Measurements from ENCODE around the gene LMF2.
A peak's percentile ranks its signal among the peaks of the same experiment; 100 is the strongest.

The LMF2 gene

DNA sequence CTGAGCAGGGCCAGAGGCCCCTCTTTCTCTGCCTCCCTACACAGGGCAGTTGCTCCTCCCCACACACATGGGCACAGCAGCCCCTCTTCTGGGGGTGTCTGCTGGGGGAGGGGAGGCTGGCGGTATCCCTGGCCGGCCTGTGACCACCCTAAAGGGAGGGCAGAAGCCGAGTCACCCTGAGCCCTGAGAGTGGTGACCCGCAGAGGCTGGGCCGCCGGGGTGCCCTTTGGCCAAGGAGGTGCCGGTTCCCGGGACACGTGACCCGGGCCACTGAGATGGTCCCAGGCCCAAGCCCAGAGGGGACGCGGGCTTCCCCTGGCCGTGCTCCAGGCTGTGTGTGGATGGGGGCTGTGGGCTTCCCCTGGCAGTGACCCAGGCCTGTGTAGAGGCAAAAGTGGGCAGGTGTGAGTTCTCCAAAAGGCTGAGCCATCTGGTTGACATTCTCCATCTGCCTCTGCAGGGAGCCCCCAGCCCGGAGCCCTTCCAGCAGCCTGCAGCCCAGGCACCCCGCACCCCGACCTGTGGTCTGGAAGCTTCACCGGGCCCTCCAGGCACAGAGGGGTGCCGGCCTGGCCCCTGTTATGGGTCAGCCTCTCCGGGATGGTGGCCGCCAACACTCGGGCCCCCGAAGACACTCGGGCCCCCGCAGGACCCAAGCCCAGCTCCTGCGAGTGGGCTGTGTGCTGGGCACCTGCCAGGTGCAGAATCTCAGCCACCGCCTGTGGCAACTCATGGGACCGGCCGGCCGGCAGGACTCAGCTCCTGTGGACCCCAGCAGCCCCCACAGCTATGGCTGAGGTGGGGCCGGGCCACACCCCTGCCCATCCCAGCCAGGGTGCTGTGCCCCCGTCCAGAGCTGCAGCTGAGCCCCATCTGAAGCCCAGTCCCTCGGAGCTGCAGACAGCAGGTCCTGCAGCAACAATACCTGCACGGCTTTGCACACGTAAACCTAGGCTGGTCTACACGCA lies 25.1 kb downstream of the LMF2 start:
- no peaks in the 10 kb centered on the region for H3K9me3 ChIP-seq (ENCODE audit: severe bottlenecking)
- H3K27ac ChIP-seq (ENCODE audit: poor library complexity, severe bottlenecking): no peak overlapping the region
- peaks cover 3% of the 10 kb centered on the region for H3K4me1 ChIP-seq (ENCODE audit: insufficient read depth, poor library complexity, severe bottlenecking)
- H3K4me3 ChIP-seq (ENCODE audit: severe bottlenecking): peak overlapping the region; percentile 75
- TF ChIP-seq, protein P1, sequence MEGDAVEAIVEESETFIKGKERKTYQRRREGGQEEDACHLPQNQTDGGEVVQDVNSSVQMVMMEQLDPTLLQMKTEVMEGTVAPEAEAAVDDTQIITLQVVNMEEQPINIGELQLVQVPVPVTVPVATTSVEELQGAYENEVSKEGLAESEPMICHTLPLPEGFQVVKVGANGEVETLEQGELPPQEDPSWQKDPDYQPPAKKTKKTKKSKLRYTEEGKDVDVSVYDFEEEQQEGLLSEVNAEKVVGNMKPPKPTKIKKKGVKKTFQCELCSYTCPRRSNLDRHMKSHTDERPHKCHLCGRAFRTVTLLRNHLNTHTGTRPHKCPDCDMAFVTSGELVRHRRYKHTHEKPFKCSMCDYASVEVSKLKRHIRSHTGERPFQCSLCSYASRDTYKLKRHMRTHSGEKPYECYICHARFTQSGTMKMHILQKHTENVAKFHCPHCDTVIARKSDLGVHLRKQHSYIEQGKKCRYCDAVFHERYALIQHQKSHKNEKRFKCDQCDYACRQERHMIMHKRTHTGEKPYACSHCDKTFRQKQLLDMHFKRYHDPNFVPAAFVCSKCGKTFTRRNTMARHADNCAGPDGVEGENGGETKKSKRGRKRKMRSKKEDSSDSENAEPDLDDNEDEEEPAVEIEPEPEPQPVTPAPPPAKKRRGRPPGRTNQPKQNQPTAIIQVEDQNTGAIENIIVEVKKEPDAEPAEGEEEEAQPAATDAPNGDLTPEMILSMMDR (IDR thresholded peaks at IDR 0.05; ENCODE audit: poor library complexity, severe bottlenecking): no peak
- DNase-seq (ENCODE audit: low spot score) (no peak), ATAC-seq (ENCODE audit: low read depth) (0 out of 3 replicates have a peak, but pooled peaks have one; percentile 2)
- peaks cover 6% of the 10 kb centered on the region for H3K27me3 ChIP-seq (ENCODE audit: insufficient read depth, poor library complexity, severe bottlenecking)
- no peaks in the 10 kb centered on the region for H3K36me3 ChIP-seq (ENCODE audit: low read depth)

DNA sequence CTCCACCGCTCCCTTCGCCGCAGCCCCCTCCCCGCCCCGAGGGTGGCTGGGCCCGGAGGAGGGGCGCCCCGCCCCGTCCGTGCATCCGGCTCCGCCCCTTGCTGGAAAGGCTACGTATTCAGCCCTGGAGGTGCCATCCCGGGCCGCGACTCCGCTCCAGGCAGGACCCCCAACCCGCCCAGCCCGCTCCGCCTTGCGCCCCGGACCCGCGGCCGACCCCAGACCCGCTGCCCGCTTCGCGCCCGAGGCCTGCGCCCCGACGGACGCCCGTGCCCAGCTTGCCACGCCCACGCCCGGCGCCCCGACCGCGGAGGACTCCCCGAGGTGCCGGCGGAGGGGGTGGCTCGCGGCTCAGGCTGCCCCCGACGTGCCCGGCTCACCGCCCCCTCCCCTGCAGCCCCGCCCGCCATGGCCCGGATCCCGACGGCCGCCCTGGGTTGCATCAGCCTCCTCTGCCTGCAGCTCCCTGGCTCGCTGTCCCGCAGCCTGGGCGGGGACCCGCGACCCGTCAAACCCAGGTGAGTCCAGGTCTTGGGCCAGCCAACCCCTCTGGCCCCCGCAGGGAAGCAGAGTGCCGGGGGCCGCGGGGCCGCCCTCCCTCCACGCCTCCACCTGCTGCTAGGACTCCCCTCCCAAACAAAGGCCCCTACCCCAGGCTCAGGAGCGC lies 25.9 kb downstream of the LMF2 start, which contains the start of gene ADM2:
Gene ADM2, plus strand, starts transcription at position 104 of the 667 bp plus-strand sequence. Its CDS starts 305 bp downstream, at position 409.
- no peak within 1 kb of the TSS for H3K27ac ChIP-seq (ENCODE audit: poor library complexity, severe bottlenecking)
- no peak for DNase-seq (ENCODE audit: low spot score)
- peaks cover 6% of the 10 kb centered on the region for H3K27me3 ChIP-seq (ENCODE audit: insufficient read depth, poor library complexity, severe bottlenecking)
- ATAC-seq (ENCODE audit: low read depth): peak; percentile 36; the same call in 2 of the 3 replicates
- H3K4me3 ChIP-seq (ENCODE audit: severe bottlenecking): peak within 1 kb of the TSS; percentile 75
- peaks cover 9% of the 10 kb centered on the region for H3K4me1 ChIP-seq (ENCODE audit: insufficient read depth, poor library complexity, severe bottlenecking)
- H3K9me3 ChIP-seq (ENCODE audit: severe bottlenecking): no peaks in the 10 kb centered on the region
- TF ChIP-seq, protein P1 (IDR thresholded peaks at IDR 0.05; ENCODE audit: poor library complexity, severe bottlenecking): no peak
- no peaks in the 10 kb centered on the region for H3K36me3 ChIP-seq (ENCODE audit: low read depth)

DNA sequence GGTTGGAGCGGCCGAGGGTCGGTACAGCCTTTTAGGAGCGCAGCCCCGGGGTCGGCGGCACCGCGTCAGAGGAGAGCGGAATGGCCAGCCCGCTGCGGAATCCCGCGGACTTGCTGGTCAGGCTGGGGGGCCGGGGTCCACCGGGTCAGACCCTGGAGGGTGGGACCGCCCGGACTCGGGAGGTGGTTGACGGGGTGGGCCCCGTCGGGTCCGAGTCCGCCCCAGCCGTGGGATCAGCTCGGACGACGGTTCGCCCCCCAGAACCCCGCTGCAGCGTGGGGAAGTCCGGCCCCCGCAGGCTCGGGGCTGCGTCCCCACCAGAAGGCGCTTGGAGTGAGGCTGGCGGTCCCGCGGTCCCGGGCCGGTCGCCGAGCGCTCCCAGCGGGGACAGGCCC lies 26.5 kb downstream of the LMF2 start:
- ATAC-seq (ENCODE audit: low read depth): no peak
- TF ChIP-seq, protein P1 (IDR thresholded peaks at IDR 0.05; ENCODE audit: poor library complexity, severe bottlenecking): no peak
- Histone ChIP-seq H3K36me3 (ENCODE audit: low read depth) (no peaks in the 10 kb centered on the region), H3K9me3 (ENCODE audit: severe bottlenecking) (no peaks in the 10 kb centered on the region), H3K27ac (ENCODE audit: poor library complexity, severe bottlenecking) (no peak overlapping the region), H3K27me3 (ENCODE audit: insufficient read depth, poor library complexity, severe bottlenecking) (peaks cover 6% of the 10 kb centered on the region), H3K4me3 (ENCODE audit: severe bottlenecking) (peak overlapping the region; percentile 75), H3K4me1 (ENCODE audit: insufficient read depth, poor library complexity, severe bottlenecking) (peaks cover 10% of the 10 kb centered on the region)
- no peak for DNase-seq (ENCODE audit: low spot score)

DNA sequence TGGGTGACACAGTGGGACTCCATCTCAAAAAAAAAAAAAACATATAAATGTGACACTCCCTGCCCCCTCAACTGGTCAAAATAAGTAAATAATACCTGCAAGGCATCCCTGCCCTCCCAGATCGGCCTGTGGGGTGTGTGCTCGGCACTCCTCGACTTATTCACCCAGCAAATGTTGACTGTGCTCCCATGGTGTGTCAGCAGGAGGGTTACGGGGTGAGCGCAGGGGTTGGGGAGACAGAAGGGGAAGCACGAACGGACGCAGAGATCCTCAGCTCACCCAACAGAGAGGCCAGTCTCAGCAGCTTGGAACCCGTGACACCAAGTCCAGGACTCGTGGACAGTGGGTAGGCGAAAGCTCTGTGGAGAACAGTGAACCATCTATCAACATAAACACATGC lies 27.8 kb downstream of the LMF2 start:
- H3K4me1 ChIP-seq (ENCODE audit: insufficient read depth, poor library complexity, severe bottlenecking): peaks cover 9% of the 10 kb centered on the region
- DNase-seq (ENCODE audit: low spot score): no peak

More for the DNA sequence above, 27.8 kb downstream of the LMF2 start:
- Histone ChIP-seq H3K9me3 (ENCODE audit: severe bottlenecking) (no peaks in the 10 kb centered on the region), H3K27ac (ENCODE audit: poor library complexity, severe bottlenecking) (no peak overlapping the region), H3K36me3 (ENCODE audit: low read depth) (no peaks in the 10 kb centered on the region), H3K27me3 (ENCODE audit: insufficient read depth, poor library complexity, severe bottlenecking) (peaks cover 6% of the 10 kb centered on the region), H3K4me3 (ENCODE audit: severe bottlenecking) (no peak overlapping the region)
- no peak for ATAC-seq (ENCODE audit: low read depth)
- TF ChIP-seq, protein P1 (IDR thresholded peaks at IDR 0.05; ENCODE audit: poor library complexity, severe bottlenecking): no peak
